Stimulated activated CD4-positive, alpha-beta T cell treated with anti-CD3 and anti-CD28 coated beads, Interleukin-1b, Interleukin-23, amount 100 ng/mL, for 24 hours (primary cell): ENCODE measurements around the gene GAL3ST2.
"Not testable (repeated sequence)": the region's sequence is repeated elsewhere in the genome, so short reads cannot be mapped to it uniquely, and the experiment has no call there.

Source experiments
- DNase-seq, 4 experiments: peaks; one replicate each; pipeline ENCODE4 v3.0.0-alpha.2; 2020; ENCODE audit warnings: low read depth in 4 of 4, low spot score in 1 of 4

The GAL3ST2 gene

DNA sequence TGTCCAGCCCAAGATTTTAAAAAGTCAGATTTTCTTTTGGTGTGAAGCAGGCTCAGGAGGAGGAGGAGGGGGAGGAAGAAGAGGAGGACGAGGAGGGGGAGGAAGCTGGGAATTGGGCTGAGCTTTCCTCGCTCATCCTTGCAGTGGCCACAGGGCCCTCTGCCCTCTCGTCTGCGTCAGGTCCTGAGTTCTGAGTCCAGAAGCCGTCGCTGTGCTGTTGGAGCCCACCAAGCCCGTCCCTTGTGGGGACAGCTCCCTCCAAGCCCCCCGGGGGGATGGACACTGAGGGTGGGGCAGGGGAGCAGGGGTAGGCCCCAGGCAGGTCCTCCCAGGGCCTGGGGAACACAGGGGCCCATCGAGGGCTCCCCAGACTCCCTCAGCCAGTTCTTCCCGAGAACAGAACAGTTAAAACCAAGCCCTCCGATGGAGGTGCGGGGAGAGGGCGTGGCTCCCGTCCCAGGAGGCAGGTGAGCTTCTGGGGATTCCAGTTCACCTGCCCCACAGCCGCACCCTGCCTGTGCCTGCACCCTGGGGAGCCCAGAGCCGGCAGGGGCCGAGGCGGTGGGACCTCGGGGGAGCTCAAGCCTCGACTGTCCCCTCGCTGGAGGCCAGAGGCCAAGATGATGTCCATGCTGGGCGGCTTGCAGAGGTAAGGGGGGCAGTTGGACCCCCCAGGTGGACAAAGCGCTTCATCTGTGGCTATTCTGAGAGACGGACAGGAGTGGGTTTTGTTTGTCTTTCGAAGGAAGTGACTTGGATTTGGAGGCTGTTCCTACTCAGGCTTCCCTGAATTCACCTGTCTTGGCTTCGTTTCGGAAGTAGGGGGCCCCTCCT lies at the start of gene GAL3ST2:
Gene GAL3ST2 (plus strand): TSS at position 487 of the 834 bp plus-strand sequence. CDS start 134 bp downstream, at position 621.
- DNase-seq, result no peak

DNA sequence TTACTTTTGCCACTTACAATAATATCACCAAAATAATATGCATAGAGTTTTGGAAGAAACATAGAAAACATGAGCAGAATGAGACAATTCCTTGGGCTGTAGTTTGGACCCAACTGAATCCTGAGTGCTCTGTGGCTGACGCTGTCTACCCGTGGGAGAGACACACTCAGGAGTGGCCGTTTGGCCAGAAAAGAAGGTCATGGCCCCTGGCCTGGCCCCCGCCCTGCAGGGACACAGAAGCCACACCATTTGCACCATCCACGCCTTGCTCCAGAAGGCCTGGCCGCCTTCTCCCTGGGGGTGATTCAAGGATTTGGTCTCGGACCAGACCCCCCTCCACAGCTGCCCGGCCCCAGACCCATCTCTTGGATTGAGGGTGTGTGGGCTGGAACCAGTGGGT lies 48.6 kb upstream of the GAL3ST2 start:
- no peak for DNase-seq

DNA sequence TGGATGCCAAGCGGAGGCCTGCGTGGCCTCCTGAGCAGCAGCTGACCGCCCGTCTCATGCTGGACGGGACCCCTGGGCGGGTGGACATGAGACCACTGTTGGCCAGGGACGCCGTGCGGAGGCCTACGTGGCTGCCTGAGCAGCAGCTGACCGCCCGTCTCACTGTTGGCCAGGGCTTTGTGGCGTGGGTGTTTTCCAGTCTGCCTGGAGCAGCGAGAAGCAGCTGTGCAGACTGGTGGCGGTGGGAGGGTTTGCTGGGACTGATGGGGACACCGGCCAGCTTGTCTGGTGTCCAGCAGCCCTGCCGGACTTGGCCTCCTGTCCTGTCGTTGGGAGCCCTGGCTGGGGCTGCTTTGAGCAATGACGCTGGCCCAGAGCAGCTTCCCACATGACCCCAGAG lies 48.0 kb upstream of the GAL3ST2 start:
- no peak for DNase-seq

DNA sequence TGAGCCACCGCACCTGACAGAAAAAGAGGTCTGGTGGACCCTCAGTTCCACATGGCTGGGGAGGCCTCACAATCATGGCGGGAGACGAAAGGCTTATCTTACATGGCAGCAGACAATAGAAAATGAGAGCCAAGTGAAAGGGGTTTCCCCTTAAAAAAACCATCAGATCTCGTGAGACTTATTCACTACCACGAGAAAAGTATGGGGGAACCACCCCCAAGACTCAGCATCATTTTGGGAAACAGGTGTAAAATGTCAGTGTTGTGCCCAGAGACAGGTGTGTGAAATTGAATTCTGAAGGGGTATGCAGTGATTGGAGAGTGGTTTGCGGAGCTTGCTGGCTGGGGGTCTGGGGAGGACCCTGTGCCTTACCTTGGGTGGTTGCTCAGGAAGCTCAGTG lies 46.8 kb upstream of the GAL3ST2 start:
- no peak for DNase-seq

DNA sequence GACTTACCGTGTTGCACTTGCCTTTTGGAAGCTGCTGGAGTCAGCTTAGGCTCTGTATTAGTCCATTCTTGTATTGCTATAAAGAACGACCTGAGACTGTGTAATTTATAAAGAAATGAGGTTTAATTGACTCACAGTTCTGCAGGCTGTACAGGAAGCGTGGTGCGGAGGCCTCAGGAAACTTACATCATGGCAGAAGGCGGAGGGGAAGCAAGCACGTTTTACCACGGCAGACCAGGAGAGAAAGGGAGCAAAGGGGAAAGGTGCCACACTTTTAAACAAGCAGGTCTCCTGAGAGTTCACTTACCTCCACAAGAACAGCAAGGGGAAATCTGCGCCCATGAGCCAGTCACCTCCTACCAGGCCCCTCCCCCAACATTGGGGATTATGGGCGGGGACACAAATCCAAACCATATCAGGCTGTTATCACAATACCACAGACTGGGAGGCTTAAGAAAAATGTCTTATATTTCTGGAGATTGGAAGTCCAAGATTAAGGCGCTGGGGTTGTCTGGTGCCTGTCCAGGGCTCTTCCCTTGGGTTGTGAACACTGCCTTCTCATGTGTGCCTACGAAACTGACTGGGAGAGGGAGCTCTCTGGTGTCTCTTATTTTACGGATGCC lies 45.8 kb upstream of the GAL3ST2 start:
- no peak for DNase-seq

DNA sequence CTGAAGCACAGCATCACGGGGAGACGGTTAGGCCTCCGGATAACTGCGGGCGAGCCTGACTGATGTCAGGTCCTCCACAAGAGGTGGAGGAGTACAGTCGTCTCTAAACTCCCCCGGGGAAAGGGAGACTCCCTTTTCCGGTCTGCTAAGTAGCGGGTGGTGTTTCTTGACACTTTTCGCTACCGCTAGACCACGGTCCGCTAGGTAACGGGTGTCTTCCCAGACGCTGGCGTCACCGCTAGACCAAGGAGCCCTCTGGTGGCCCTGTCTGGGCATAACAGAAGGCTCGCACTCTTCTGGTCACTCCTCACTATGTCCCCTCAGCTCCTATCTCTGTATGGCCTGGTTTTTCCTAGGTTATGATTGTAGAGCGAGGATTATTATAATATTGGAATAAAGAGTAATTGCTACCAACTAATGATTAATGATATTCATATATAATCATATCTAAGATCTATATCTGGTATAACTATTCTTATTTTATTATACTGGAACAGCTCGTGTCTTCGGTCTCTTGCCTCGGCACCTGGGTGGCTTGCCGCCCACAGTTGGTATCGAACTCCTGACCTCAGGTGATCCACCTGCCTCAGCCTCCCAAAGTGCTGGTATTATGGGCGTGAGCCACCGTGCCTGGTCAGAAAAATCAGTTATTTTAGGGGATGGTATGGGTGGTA lies 44.0 kb upstream of the GAL3ST2 start:
- peak in 2 of 4 experiments; percentile 40 to 61 for DNase-seq

DNA sequence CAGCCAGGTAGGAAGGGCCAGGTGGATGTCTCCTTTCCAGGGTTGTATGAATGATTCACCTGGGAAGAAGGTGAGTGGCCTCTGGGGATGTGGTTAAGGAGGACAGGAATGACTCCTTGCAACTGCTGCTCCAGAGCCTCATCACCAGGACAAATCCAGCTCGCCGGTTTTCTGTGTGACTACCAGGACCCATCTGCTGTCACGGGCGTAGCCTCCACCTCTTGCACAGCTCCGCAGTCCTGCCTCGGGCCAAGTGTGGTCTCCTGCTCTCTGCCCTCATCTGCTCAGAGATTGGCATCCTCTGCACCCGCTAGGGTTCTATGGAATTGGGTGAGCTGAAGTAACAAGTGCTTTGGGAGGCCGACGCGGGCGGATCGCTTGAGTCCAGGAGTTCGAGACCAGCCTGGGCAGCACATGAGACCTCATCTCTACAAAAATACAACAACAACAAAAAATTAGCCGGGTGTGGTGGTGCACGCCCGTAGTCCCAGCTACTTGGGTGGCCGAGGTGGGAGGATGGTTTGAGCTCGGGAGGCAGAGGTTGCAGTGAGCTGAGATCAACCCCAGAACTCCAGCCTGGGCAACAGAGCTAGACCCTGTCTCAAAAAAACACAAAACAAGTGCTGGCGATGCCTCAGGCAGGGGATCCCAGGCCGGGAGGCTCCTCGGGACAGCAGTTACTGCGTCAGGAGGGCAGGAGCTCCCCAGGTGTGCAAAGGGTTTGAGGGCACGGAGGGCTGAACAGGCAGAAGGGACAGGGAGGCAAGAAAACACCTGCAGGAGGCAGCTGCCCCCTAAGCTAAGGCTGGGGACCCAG lies 43.0 kb upstream of the GAL3ST2 start:
- DNase-seq, result no peak

DNA sequence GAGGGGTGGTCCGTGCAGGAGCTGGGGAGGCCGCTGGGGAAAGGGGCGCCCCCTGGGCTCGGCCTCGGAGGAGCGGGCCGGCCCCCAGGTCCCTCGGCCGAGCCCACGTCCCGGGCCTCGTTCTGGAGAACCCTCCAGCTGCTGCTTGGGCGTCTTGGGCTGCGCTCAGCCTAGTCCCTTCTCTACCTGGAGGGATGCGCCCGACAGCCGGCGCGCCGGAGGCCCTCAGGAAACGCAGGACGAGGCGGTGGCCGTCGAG lies 42.5 kb upstream of the GAL3ST2 start:
- DNase-seq, result no peak

DNA sequence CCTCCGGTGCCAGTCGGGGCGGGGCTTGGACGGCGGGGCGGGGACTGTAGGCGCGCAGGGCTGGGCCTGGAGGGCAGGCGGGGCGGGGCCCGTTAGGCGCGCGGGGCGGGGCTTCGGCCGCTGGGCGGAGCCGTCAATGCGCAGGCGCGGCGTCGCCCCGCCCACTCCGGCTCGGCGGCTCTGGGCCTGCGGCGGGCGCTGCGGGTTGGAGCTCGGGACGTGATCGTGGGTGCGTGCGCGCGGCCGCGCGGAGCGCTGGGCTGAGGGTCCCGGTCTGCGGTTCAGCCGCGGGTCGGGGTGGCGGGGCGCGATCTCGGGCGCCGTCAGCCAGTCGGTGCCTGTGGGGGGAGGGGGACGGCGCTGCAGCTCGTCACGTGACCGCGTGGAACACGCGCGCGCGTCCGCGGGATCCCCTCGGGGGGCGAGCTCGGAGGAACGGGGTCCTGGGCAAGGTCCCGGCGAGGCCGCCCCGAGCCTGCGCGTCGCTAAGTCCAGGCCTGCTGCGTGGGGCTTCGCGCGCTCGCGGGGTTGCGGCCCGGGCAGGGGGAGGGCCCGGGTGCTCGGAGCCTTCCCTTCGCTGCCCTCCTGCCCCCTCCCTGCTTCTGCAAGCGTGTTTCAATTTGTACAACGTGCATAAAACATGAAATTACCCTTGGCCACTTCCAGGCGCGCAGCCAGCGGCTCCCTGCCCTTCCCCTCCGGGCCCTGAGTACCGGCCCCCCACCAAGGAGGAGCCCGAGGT lies 42.0 kb upstream of the GAL3ST2 start, which contains the start of gene D2HGDH:
Gene D2HGDH (plus strand): TSS at position 164 of the 742 bp plus-strand sequence. CDS start 595 bp downstream, outside the sequence.
- peak; percentile 86 to 95 (median 90) for DNase-seq

DNA sequence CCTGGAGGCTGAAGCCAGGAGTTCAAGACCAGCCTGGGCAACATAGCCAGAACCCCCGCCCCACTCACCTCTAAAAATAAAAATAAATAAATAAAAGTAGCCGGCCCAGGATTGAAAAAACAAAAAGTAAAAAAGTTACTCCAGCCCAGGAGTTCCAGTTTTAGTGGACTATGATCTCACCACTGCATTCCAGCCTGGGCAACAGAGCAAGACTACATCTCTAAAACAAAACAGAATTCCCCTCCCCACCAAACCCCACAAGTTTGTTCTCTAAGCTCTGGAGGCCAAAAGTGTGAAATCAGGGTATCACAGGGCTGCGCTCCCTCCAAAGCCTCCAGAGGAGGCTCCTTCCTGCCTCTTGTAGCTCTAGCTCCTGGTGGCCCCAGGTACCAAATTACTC lies 40.5 kb upstream of the GAL3ST2 start:
- DNase-seq, result no peak

DNA sequence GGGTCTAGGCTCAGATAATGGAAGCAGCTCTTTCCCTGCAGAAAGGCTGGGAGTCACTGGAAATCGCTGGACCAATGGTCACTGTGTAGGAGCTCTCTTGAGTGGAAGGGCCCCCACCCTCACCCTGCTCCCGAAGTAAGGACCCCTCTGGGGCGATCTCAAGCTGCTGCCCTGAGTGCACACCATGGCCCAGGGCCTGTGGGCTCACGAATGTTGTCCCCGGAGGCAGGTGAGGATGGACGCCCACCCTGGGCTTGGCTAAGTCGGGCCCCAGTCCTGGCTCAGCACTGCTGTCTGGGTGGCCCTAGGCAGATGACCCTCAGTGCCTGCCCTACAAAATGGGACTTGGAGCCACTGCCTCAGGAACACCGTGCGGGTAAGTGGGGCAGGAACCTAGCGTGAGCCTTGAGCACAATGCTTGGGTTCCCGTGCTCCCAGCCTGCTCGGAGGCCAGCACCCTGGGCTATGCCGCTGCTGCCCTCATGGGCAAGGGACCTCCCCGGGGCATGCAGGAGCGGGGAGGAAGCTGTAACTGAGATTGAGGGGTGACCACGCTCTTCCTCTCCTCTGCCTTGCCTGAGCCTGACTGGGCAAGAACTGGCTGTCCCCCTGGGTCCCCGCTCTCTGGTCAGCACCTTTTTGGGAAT lies 38.5 kb upstream of the GAL3ST2 start:
- DNase-seq, result no peak

DNA sequence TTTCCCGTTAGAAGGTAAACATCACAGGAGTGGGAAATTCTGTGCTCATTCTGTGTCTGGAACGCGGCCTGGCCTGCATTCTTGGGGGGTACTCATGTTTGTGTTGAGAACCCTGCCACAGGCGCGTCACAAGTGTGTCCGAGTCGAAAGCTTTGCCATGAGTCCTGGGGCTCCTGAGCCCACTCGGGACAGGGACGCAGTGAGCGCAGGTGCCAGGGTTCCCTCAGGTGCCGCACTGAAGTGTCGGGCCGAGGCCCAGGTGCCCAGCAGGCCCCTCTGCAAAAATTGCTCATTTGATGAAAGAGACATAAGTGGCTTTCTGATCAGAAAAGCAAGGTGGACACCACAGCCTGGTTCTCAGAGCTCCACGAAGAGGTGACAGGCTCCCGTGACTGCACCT lies 37.4 kb upstream of the GAL3ST2 start:
- DNase-seq, result no peak

DNA sequence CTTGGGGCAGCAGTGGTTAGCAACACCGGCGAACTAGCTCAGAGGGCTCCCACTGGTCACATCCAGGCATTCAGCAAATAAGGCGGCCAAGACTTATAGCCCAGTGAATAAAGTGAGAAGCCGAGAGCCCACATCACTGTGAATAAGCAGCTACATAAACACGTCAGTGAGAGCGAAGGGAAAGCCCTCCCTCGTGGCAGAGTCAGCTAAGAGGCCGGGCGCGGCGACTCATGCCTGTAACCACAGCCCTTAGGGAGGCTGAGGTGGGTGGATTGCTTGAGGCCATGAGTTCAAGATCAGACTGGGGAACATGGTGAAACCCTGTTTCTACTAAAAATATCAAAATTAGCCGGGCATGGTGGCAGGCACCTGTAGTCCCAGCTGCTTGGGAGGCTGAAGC lies 37.0 kb upstream of the GAL3ST2 start:
- DNase-seq, result peak in 3 of 4 experiments; percentile 40 to 67 (median 59)

DNA sequence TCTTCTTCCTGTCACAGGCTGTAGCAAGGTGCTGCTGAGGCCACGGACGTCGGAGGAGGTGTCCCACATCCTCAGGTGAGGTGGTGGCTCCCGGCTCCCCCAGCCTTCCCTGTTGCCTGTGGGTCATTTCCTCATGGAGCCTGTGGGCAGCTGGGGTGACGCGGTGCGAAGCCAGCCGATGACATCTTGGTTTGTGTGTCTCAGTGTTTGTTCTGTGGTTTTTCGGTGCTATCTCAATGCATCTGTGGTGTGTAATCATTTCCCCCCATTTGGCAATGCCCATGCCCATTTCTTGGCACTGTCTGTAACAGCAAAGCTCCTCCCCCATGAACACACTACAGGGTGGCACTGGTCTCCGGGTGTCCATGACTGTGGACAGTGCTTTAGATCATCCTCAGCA lies 35.6 kb upstream of the GAL3ST2 start:
- DNase-seq, result no peak

DNA sequence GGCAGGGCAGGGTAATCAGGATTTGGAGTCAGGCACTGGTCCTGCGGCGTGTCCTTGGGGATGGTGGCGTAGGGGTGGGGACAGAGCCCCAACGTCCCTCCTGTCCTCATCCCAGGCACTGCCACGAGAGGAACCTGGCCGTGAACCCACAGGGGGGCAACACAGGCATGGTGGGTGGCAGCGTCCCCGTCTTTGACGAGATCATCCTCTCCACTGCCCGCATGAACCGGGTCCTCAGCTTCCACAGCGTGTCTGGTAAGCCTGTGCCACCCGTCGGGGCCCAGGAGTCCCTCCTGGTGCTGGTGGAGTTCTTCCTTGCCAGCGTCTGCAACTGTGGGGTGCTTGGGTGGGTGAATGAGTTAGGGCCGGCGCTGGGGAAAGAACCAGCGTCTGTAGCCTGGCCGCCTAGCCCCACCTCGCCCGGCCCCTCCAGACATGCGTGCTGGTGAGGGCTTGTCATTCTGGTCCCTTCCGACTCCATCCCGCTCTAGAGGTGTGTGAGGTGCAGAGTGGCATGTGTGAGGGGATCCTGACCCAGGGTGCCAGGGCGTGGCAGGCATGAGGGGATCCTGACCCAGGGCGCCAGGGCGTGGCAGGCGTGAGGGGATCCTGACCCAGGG lies 34.2 kb upstream of the GAL3ST2 start:
- no peak for DNase-seq

DNA sequence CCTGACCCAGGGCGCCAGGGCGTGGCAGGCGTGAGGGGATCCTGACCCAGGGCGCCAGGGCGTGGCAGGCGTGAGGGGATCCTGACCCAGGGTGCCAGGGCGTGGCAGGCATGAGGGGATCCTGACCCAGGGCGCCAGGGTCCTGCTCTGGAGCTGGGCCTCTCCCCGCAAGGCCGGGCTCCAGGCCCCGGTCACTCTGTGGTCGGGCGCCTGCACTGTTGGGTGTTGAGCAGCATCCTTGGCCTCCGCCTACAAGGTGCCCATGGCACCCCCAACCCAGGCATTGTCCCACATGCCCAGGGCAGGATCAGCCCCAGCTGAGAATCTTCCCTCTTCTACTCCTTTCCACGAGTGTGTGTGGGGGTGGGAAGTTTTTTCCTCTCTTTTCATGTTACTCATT lies 33.6 kb upstream of the GAL3ST2 start:
- not testable (repeated sequence) for DNase-seq

DNA sequence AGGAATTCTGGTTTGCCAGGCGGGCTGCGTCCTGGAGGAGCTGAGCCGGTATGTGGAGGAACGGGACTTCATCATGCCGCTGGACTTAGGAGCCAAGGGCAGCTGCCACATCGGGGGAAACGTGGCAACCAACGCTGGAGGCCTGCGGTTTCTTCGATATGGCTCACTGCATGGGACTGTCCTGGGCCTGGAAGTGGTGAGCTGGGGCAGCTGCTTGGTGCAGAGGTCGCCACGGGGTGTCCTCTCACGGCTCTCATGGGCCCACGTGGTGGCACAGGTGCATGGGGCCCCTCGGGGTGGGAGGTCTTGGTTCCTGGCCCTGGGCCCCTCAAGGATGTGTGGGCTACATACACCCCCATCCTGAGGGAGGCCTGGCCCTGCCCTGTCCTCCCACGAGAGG lies 33.0 kb upstream of the GAL3ST2 start:
- no peak for DNase-seq

DNA sequence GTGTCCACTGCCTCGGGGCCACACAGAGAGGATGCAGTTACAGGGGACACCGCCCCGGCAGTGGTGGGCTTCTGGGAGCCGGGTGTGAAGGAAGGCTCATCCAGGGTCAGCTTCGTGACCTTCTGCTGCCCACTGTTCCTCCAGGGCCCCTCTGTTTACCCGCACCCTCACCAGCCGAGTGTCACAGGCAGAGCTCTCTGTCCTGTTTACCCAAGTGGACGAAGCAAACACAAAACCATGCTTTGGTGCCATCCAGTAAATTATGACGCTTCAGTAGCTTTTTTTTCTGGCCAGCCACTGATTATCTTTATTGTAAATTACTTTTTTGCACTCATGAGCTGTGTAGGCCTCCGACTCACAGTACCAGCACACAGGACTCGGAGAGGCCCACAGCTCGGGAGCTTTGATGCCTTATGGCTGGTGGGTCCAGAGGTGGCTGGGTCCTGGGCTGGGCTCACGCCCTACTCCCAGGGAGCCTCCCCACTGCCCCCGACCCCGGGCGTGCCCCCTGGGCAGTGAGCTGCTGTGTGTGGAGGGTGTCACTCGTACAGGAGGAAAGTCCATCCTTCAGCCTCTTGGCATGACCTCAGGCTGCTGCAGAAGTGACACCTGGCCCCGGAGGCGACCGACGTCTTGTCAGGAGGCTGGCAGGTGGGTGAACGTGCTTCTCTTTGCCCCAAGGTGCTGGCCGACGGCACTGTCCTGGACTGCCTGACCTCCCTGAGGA lies 32.4 kb upstream of the GAL3ST2 start:
- no peak for DNase-seq

DNA sequence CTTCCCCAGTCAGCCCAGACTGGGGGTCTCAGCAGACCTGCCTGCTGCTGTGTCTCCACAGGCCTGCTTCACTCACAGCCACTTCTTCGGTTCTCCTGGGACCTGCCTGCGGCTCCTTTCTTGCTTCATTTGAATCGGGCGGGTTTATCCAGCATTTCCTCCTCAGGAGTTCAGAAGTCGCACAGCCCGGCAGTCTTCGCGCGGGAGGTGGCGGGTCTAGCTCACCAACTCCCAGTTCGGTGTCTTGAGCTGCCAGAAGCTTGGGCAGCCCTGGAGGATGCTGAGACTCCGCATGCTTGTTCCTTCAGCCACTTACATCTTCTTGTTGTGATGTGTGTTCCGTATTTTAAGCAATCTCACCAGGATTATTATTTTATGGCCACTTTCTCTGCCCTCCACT lies 31.3 kb upstream of the GAL3ST2 start:
- DNase-seq, result no peak
